Smooth muscle cell (in vitro differentiated cells): ENCODE results near the gene SPG7. TPM values are rescaled to one million over a fixed set of nuclear protein-coding genes. Genes with fewer than 3 reads are reported as not detected.

Source experiments
- DNase-seq: peaks from one replicate; lab custom pipeline; 2025; ENCODE audit not compliant: unreplicated experiment; lab: John Stamatoyannopoulos, UW
- H2AFZ ChIP-seq: fragments of 200-600 bp; sonication (generic); 2 replicates; pipeline ENCODE4 v1.6.0; 2016; ENCODE audit warnings: antibody characterized with exemption, low read depth, mild to moderate bottlenecking
- H3F3A ChIP-seq: fragments of 200-600 bp; sonication (generic); 2 replicates; pipeline ENCODE4 v1.6.0; 2017; ENCODE audit warnings: antibody characterized with exemption, low read depth
- H3K27ac ChIP-seq: fragments of 200-600 bp; sonication (generic); 2 replicates; pipeline ENCODE4 v1.5.1; 2016; ENCODE audit warnings: low read depth, mild to moderate bottlenecking
- H3K27me3 ChIP-seq: fragments of 200-600 bp; sonication (generic); 2 replicates; pipeline ENCODE4 v1.6.1; 2016; ENCODE audit warnings: low read depth, mild to moderate bottlenecking
- H3K36me3 ChIP-seq: fragments of 200-600 bp; sonication (generic); 2 replicates; pipeline ENCODE4 v1.5.1; 2016; ENCODE audit warnings: low read depth
- H3K4me1 ChIP-seq: fragments of 200-600 bp; sonication (generic); 2 replicates; pipeline ENCODE4 v1.5.1; 2016; ENCODE audit warnings: low read depth
- H3K4me2 ChIP-seq: fragments of 200-600 bp; sonication (generic); 2 replicates; pipeline ENCODE4 v1.6.0; 2016; ENCODE audit warnings: mild to moderate bottlenecking
- H3K4me3 ChIP-seq: fragments of 200-600 bp; sonication (generic); 2 replicates; pipeline ENCODE4 v1.5.1; 2016; ENCODE audit warnings: mild to moderate bottlenecking
- H3K79me2 ChIP-seq: fragments of 200-600 bp; sonication (generic); 2 replicates; pipeline ENCODE4 v1.6.0; 2016; ENCODE audit warnings: low read depth, mild to moderate bottlenecking
- H3K9ac ChIP-seq: fragments of 200-600 bp; sonication (generic); 2 replicates; pipeline ENCODE4 v1.6.0; 2016; ENCODE audit warnings: low read depth
- H3K9me3 ChIP-seq: fragments of 200-600 bp; sonication (generic); replicated peaks from 2 replicates; pipeline ENCODE4 v1.5.1; 2016; ENCODE audit warnings: low read depth
- H4K20me1 ChIP-seq: fragments of 200-600 bp; sonication (generic); 2 replicates; pipeline ENCODE4 v1.6.0; 2016; ENCODE audit warnings: low read depth
- WGBS: methylation state at CpG from one replicate; pipeline ENCODE4 v1.1.7; 2016; ENCODE audit warnings: low lambda C conversion rate; 5-methylcytosine and 5-hydroxymethylcytosine counted together
- polyA plus RNA-seq: library from polyadenylated mRNA; unstranded; fragments of >200 nt; fragmentation: Nextera tagmentation; extraction: Ambion mirVana; gene quantifications from 2 replicates; pipeline ENCODE4 v1.2.1, GENCODE V29; 2016
- total RNA-seq: library from RNA; depleted of rRNA; stranded (reverse); fragments of >200 nt; gene quantifications from 2 replicates; pipeline ENCODE4 v1.2.3, GENCODE V29; 2014
- TF ChIP-seq, protein P1 (sequence below): fragments of 200-600 bp; sonication (generic); IDR thresholded peaks from 2 replicates; pipeline ENCODE4 v1.5.1; 2017; ENCODE audit warnings: borderline replicate concordance, mild to moderate bottlenecking, antibody characterized with exemption; ENCODE audit not compliant: insufficient read depth, poor library complexity, severe bottlenecking

SPG7 gene
- total and polyA plus RNA-seq, 2 experiments from 2014 or later: 49.3 to 61.4 TPM

DNA sequence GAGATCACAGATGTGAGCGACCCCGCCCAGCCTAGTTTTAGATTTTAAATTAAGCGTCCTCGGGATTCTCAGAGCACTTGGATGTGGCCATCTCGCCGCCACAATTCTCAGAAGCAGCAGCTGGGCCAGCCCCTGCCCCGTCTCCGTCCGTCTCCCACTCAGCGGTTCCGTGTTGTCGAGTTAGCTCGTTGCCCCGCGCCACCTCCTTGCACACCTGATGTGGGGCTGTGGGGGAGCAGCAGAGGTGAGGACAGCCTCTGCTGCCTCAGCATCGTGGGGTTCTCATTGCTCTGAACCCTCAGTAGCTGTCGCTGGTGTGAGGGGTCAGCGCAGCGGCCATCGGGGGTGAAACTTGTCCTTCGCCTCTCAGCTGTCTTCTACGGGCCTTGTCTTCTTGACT is 44.1 kb downstream of the SPG7 start:
- Histone ChIP-seq H3K27me3 (no peaks in the 10 kb centered on the region), H3K4me3 (no peak overlapping the region), H3K27ac (no peak overlapping the region), H4K20me1 (no peaks in the 10 kb centered on the region), H2AFZ (no peak overlapping the region), H3F3A (no peaks in the 10 kb centered on the region), H3K4me1 (no peaks in the 10 kb centered on the region), H3K79me2 (no peaks in the 10 kb centered on the region), H3K4me2 (no peak overlapping the region), H3K9me3 (no peaks in the 10 kb centered on the region), H3K9ac (no peak overlapping the region), H3K36me3 (no peaks in the 10 kb centered on the region)
- TF ChIP-seq, protein P1, sequence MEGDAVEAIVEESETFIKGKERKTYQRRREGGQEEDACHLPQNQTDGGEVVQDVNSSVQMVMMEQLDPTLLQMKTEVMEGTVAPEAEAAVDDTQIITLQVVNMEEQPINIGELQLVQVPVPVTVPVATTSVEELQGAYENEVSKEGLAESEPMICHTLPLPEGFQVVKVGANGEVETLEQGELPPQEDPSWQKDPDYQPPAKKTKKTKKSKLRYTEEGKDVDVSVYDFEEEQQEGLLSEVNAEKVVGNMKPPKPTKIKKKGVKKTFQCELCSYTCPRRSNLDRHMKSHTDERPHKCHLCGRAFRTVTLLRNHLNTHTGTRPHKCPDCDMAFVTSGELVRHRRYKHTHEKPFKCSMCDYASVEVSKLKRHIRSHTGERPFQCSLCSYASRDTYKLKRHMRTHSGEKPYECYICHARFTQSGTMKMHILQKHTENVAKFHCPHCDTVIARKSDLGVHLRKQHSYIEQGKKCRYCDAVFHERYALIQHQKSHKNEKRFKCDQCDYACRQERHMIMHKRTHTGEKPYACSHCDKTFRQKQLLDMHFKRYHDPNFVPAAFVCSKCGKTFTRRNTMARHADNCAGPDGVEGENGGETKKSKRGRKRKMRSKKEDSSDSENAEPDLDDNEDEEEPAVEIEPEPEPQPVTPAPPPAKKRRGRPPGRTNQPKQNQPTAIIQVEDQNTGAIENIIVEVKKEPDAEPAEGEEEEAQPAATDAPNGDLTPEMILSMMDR: no peak
- no peak for DNase-seq
- 94% methylated on average over 22 of the region's 22 CpGs for WGBS

GRCh38 chr16:89552913-89553312 is 44.7 kb downstream of the SPG7 start:
- Histone ChIP-seq H3K27ac (no peak overlapping the region), H3K27me3 (no peaks in the 10 kb centered on the region), H3K4me1 (no peaks in the 10 kb centered on the region), H3K4me3 (no peak overlapping the region), H3K4me2 (no peak overlapping the region), H3K36me3 (no peaks in the 10 kb centered on the region), H3K9ac (no peak overlapping the region), H4K20me1 (no peaks in the 10 kb centered on the region), H2AFZ (no peak overlapping the region), H3K9me3 (no peaks in the 10 kb centered on the region), H3F3A (peaks cover 5% of the 10 kb centered on the region), H3K79me2 (no peaks in the 10 kb centered on the region)
- 95% methylated on average over 13 of the region's 13 CpGs for WGBS
- TF ChIP-seq, protein P1: no peak
- DNase-seq: no peak

GRCh38 chr16:89553733-89554132 is 45.5 kb downstream of the SPG7 start:
- WGBS: 95% methylated on average over 18 of the region's 18 CpGs
- Histone ChIP-seq H4K20me1 (no peaks in the 10 kb centered on the region), H3K27me3 (no peaks in the 10 kb centered on the region), H3K27ac (no peak overlapping the region), H3K4me3 (no peak overlapping the region), H3K9me3 (no peaks in the 10 kb centered on the region), H3K79me2 (no peaks in the 10 kb centered on the region), H3K4me2 (no peak overlapping the region), H3K36me3 (no peaks in the 10 kb centered on the region), H3K9ac (no peak overlapping the region), H2AFZ (no peak overlapping the region), H3K4me1 (no peaks in the 10 kb centered on the region), H3F3A (peaks cover 8% of the 10 kb centered on the region)
- TF ChIP-seq, protein P1: no peak
- DNase-seq: no peak

DNA sequence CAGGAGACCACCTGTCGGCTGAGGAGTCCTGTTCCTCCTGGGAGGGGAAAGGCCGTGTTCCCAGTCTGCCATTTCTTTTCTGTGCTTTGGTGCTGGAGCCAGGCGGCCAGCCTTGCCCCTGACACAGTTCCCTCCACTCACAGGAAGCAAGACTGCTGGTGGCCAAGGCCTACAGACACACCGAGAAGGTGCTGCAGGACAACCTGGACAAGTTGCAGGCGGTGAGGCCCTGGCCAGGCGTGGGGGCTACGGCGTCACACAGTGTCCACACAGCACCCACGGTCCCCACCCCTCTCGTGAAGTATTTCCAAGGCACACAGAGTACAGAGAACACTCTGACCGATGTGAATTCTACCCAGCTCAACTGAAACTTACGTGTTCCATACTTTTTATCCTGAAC is 46.1 kb downstream of the SPG7 start:
- TF ChIP-seq, protein P1: no peak
- Histone ChIP-seq H3K36me3 (no peaks in the 10 kb centered on the region), H2AFZ (no peak overlapping the region), H3K27me3 (no peaks in the 10 kb centered on the region), H3K4me2 (no peak overlapping the region), H3F3A (peaks cover 8% of the 10 kb centered on the region), H4K20me1 (no peaks in the 10 kb centered on the region), H3K79me2 (no peaks in the 10 kb centered on the region), H3K4me1 (peaks cover under 1% of the 10 kb centered on the region), H3K27ac (no peak overlapping the region), H3K9ac (no peak overlapping the region), H3K4me3 (no peak overlapping the region), H3K9me3 (no peaks in the 10 kb centered on the region)
- no peak for DNase-seq
- WGBS: 97% methylated on average over 12 of the region's 12 CpGs
